ENCODE data around the gene FGD4.

FGD4 gene

DNA sequence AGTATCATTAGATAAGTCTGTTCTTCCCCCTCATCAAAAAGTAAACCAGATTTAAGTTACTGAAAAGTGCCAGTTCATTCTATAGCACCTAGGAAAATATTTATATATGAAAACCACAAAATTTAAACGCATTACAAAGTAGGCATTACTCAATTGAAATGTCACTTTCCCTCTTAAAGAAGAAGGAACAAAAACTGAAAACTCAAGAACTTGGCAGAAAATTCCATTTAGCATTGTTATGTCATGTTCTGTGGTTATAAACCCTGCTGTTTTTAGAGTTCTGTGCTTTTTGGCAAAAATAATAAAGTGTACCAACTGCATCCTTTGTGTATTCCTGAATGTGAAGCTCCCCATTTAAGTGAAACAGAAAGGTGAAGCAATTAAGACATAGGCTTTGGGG is 3.6 kb downstream of the FGD4 start:
- no peak for DNase-seq (ENCODE audit: low read depth in 3 of 3)

DNA sequence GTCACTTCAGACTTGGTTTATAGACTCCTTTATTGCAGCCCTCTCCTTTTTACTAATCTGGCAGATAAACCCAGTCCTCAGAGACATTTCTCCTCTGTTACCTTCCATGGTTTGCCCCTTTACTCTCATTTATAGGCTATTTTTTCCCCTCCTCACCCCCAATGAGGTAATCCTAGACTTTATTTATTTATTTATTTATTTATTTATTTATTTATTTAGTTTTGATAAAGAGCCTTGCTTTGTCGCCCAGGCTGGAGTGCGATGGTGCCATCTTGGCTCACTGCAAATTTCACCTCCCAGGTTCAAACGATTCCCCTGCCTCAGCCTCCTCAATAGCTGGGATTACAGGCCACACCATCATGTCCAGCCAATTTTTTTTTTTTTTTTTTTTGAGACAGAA is 8.4 kb downstream of the FGD4 start:
- no peak for DNase-seq (ENCODE audit: low read depth in 3 of 3)

DNA sequence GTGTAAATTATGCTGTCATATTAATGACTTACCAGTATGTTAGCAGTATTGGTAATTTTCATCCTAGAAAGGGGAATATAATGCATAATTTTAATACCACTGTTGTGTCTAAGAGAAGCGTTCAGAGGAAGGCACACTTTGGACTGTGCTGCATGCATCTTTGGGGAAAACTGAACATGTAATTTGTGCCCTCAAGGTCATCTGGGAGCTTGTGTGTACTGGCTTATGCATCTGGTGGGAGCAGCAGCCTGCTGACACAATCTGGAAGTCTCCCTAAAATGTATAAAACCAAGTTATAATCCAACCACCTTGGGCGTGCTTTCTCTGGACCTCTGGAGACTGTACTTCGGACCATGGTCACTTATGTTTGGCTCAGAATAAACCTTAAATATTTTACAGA is 14.1 kb downstream of the FGD4 start:
- DNase-seq (ENCODE audit: low read depth in 3 of 3): no peak

DNA sequence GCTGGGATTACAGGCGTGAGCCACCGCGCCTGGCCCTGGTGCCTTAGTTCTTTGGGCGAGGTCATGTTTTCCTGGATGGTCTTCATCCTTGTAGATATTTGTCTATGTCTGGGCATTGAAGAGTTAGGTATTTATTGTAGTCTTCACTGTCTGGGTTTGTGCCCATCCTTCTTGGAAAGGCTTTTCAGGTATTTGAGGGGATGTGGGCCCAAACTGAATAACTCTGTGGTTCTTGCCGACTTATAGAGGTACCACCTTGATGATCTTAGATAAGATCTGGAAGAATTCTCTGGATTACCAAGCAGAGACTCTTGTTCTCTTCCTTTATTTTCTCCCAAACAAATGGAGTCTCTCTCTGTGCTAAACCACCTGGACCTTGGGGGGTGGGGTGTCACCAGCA is 18.9 kb downstream of the FGD4 start:
- no peak for DNase-seq (ENCODE audit: low read depth in 3 of 3)

DNA sequence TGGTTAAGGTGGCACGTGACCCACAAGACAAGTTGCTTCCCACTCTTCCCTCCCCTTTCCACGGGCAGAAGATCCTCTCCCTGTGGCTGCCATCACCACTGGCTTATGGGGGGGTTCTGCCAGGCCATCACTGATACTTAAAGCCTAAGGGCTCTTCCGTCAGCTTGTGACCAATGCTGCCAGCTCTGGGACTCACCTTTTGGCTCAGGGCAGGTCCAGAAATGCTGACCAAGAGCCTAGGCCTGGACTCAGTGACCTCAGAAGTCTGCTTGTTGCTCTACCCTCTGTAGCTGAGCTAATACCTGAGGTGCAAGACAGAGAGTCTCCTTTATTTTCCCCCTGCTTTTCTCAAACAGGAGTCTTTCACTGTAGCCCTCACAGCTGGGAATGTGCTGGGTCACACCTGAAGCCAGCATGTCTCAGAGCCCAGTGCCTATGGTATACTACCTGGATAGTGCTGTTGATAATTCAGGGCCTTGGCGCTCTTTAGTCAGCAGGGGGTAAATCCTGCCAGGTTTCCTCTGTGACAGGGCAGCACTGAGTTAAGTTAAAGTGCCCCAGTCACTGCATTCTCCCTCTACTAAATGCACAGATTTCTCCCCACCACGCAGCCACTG is 19.7 kb downstream of the FGD4 start:
- no peak for DNase-seq (ENCODE audit: low read depth in 3 of 3)

DNA sequence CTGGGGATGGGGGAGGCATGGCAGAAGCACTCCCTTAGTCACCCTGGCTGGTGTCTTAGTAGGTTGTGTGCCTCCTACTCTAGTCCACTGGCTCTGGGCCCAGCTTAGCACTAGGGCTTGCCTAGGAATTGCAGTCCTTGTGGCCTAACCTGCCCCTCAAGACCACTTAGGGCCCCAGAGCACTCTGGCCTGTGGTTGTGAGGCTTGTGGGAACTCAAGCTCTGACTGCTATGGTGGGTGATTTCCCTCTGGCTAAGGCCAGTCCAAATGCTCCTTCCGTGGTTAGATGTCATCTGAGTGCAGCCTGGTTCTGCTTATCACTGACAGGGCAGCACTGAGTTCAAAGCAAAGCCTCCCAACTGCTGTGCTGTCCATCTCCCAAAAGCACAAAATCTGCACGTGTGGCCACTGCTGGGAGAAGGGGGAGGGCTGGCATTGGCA is 20.2 kb downstream of the FGD4 start:
- DNase-seq (ENCODE audit: low read depth in 3 of 3): no peak

DNA sequence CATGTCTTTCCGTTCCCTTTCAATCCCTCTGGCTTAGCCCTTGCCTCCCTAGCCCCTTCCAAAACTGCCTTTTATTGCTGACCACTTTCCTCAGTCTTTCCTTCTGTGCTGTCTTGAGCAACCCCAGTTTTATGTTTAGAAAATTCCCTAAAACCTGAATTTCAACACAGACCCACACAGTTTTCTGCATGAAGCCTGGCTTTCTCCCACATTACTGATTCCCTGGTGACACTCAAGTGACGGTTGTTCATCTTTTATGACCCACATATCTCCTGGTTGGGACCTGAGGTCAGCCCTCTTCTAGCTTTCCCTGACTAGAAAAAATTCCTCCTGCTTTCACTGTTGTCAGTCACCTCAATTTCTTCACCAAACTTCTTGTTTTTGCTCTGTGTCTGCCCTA is 21.0 kb downstream of the FGD4 start:
- DNase-seq (ENCODE audit: low read depth in 3 of 3): no peak

DNA sequence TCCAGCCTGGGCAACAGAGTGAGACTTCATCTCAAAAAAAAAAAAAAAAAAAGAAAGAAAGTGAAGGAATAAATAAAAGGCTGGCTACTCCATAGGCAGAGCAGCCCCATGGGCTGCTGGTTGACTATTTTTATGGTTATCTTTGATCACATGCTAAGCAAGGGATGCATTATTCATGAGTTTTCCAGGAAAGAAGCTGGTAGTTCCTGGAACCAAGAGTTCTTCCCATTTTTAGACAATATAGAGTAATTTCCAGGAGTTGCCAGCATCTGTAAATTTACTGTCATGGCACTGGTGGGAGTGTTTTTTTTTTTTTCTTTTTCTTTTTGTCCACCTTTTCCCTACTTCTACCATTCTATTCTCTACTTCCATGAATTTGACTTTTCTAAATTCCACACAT is 24.2 kb downstream of the FGD4 start:
- no peak for DNase-seq (ENCODE audit: low read depth in 3 of 3)

DNA sequence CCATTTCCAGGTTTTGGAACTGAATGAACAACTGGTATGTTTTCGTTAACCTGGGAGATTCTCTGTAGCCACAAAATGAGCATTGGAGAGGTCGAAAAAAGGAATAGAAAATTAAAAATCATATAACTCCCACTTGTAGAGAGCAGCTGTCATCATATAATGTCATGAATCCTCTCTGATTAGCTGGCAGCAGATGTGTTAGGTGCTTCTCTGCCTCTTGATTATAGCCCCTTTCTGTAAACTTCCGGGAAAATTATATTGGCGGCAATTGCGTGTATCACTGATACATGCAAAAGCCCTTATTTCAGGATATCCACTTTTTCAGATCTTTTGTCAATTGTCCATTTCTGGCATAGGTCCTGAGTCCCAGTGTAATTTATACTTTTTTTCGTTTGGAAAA is 31.7 kb downstream of the FGD4 start:
- no peak for DNase-seq (ENCODE audit: low read depth in 3 of 3)

DNA sequence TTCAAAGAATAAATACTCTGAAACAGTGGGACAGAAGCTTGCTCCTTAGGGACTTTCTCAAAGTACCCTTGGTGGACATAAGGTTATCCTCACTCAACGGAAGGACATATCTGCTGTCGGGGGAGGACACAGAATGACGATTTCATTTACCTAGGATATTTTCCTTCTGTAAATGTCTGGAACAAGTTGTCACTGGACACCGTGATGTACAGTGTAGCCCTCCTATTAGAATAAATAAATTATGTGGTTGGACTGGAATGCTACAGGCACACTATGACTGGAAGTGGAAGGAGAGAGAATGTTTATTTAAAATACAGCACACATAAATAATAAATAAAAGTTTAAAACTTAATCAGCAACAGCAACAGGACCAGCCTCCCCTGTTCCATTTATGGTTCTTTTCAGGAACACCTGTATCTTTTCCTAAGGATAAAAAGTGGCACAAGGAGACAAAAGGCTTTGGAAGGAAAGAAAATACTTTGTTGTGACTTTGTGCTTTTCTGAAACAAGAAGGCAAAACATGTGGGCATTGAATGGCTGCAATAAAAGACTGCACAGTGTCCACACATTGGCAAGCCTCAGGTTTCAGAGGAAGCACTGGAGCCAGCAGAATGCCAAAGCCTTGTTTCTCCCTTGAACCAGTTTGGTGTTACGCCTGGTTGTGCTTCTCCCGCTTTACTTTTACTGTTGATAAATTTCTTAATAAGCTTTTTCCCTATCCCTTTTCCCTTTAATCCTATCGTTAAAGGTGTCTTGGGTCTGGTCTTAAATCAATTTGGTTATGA is 36.8 kb downstream of the FGD4 start:
- DNase-seq (ENCODE audit: low read depth in 3 of 3): no peak

DNA sequence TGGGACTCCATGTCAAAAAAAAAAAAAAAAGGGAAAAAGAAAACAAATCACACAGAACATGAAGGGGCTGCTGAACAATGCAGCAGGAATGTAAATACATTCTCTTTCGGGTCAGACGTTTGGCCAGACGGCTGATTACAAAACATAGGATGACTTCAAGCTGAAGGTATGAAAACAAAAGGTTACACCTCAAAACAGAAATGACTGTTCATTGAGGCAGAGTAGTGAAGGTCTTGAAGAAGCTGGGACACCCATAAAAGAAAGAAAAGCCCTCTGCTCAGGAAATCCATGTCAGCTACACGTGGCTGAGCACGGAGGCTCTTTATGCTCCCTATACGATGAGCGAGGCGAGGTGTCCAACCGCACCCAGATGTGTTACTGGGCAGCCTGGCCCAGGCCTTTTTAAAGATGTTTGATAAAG is 37.7 kb downstream of the FGD4 start:
- no peak for DNase-seq (ENCODE audit: low read depth in 3 of 3)

DNA sequence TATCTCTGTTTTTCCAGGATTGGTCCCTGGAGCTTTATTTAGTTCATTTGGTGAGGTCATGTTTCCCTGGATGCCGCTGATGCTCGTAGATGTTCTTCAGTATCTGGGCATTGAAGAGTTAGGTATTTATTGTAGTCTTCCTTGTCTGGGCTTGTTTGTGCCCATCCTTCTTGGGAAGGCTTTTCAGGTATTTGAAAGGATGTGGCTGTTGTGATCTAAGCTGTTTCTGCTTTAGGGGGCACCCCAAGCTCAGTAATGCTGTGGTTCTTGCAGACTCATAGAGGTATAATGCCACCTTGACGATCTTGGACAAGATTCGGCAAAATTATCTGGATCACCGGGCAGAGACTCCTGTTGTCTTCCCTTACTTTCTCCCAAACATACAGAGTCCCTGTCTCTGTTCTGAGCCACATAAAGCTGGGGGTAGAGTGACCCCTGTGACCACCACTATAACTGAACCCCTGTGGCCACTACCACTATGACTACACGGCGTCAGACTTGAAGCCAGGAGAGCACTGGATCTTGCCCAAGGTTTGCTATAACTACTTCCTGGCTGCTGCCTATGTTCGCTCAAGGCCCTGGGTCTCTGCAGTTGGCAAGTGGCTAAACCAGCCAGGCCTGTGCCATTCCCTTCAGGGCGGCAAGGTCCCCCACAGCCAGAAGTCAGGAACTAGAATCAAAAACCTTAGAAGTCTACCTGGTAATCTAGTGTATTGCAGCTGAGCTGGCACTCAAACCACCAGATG is 40.9 kb downstream of the FGD4 start:
- no peak for DNase-seq (ENCODE audit: low read depth in 3 of 3)

DNA sequence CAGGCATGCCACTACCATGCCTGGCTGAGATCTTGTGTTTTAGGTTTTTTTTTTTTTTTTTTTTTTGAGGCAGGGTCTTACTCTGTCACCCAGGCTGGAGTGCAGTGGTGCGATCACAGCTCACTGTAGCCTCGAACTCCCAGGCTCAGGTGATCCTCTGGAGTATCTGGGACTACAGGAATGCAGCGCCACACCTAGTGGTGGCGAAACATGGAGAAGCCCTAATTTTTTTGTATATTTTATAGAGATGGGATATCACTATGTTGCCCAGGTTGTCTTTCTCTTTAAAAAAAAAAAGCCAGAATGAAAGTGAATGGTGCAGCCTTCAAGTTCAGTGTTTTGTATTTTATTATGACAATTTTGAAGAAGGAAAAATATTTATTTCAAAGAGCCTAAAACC is 44.1 kb downstream of the FGD4 start:
- DNase-seq (ENCODE audit: low read depth in 3 of 3): no peak

DNA sequence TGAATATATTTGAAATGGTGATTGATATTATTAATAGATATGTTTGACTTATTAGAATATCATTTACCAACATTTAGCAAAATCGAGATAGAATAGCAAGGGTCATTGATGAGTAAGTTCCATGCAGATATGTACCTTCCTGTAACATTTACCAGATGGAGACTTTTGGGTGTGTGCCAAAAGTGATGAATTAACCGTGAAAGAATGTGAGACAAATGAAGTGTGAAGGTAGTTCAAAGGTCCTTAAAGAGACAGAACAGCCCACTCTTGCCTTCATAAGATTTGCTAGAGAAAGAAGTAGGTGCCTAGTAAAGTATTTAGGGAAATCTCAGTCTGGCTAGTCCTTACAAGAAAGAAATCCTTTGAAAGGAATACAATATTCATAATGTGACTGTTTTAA is 45.5 kb downstream of the FGD4 start:
- no peak for DNase-seq (ENCODE audit: low read depth in 3 of 3)

DNA sequence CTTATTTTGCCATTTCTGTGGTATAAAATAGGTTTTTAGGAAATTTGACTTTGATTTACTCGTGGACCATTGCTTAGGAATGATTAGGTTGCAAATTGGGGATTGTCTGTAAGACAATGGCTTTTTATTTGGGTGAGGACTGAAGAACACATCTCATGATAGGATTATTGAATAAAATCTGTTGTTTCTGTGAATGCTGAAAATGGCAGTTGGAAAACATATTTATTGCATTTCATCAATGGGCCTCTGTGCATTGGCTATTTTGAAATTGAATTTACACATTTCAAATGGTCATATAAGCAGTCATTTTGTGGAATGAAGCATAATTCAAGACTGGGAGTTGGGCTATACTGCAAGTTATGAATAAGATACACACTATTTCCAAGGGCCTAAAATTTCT is 46.0 kb downstream of the FGD4 start:
- DNase-seq (ENCODE audit: low read depth in 3 of 3): no peak

DNA sequence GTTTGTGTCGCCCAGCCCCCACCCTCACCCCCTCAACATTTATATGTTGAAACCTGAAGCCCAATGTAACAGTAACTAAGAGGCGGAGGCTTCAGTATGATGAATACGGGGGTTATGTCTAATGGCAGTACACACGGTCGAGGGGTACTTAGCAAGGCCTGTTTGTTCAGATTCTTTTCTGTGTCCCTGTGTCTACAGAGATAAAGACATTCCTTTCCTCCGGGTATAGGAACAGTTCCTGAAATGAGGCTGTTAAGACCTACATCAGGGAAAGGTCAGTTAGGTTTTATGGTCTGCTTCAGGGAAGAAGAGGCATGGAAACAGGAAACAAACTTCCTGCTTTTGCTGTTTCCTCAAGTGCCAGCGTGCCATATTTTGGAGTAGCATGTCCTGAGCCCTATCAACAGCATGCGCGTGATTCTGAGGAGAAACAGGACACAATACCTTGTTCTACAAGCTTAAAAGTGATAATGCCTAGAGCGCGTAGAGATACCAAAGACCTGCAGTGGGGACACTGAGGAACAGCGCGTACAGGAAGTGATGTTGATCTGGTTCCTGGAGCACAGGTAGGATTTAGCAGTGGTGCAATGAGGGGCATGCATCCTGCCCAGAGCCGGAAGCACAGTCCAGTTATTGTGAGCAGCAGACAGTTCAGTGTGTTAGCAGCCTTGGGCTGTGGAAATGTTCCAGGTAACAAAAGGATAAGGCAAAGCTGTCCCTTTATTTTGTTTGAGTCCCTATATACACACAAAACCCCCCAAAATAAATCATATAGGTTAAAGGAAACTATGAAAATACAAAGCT is 47.2 kb downstream of the FGD4 start:
- DNase-seq (ENCODE audit: low read depth in 3 of 3): no peak

DNA sequence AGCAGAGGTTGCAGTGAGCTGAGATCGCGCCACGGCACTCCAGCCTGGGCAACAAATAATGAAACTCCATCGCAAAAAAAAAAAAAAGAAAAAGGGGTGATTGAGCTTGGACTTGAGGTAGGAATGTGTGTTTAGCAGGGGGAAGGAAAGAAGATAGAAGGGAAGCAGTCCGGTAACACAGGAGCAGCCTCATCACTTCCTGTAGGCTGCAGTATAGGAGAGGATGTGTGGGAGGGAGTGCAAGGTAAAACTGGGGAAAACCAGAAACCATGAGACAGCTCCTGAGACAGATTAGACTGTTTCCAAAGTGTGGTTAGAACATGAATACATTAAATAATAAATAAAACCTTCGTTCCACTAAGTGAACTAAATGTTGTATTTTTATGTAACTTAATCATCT is 49.2 kb downstream of the FGD4 start:
- DNase-seq (ENCODE audit: low read depth in 3 of 3): no peak

DNA sequence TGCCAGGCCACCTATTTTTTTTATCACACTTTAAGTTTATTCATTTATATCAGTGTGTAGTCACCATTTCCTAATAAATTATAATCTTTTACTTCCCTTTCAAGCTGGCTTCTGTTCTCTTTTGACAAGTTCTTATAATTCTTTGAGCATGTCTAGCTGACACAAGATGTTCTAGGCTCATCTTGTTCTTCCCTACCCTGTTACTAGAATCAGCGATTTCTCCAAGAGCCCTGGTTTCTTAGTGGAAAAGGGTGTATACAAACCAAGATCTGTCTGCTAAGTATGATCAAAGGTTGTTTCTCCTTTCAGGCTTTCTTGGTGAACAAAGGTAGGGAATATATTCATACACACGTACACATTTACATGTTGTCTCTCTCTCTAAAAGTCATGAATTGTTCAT is 51.0 kb downstream of the FGD4 start:
- DNase-seq (ENCODE audit: low read depth in 3 of 3): no peak

DNA sequence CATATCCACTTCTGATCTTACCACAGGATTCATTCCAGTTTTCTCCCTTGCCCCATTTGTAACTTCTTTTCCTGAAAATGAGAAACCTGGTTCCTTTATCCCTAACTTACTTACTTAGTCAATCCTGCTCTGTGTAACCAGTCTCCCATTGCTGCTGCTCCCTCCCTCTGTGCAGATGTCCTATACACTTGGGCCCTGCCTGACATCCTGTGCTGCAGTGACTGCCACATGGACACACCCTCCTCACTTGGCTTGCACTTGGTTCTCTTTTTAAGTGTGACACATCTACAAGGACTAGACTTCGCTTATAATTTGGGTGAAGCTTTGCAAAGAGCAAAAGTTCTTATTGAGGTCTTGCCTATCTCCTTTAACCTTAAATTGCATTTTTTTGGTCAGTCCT is 51.4 kb downstream of the FGD4 start:
- no peak for DNase-seq (ENCODE audit: low read depth in 3 of 3)

DNA sequence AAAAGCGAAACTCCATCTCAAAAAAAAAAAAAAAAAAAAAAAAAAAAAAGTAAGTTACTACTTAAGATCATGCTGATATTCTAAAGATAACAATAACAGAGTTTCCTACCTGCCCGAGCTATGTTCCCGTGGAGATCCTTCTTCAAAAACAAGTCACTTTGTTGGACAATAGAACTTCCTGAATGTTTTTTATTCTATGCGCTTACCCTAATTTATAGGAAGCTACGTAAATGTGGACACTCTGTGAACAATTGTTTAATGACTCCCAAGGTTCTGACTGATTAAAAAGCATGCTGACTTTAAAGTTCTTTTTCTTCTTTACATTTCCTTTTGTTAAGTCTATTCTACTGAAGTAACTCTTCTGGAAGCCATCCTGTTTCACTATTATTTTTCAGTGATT is 52.5 kb downstream of the FGD4 start:
- no peak for DNase-seq (ENCODE audit: low read depth in 3 of 3)

DNA sequence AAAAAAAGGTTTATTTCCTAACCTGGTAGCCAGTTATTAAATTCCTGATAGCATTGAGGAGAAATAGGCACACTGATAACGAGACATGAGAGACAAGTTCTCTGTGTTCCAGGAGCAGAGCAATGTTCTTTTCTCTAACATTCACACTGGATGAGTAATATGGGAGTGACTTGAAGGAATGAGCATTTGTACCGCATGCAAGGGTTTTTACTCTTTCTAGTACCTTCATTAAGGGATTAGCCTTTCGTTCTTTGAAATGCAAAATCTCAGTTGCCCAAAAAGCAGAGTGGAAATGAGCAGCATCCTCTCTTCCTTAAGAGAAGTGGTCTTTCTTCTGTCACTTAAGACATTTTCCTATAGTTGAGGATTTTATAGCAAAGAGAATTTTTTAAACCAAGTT is 54.7 kb downstream of the FGD4 start:
- DNase-seq (ENCODE audit: low read depth in 3 of 3): no peak

DNA sequence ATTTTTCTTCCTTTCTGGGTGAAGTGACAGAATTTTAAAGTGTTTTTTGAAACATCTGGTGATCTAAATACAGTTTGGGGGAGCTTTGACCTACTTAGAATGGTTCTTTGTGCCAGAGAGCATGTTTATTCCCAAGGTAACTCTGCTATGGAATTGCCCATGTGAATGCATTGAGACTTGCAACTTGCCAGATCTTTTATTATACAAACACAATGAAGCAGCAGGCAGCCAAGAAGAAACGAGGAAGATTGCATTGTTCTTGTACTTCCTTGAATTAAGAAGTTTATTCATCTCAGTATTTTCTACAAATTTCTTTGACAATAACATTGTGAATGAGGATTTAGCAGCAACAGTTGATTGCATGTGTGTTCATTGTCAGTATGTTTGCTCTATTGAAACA is 55.5 kb downstream of the FGD4 start:
- DNase-seq (ENCODE audit: low read depth in 3 of 3): no peak
